Uterus (tissue), 2 donors: ENCODE measurements around the gene CRTC2.

Experiments
- CTCF ChIP-seq, 4 experiments: fragments of 200-600 bp in 2 of 4; fragments of 450-650 bp in 2 of 4; sonication (generic) in 2 of 4; IDR thresholded peaks; one replicate each; pipeline ENCODE4 v1.5.1; 2016 to 2019; ENCODE audit warnings: antibody characterized with exemption in 4 of 4, mild to moderate bottlenecking in 2 of 4, moderate library complexity in 1 of 4
- POLR2A ChIP-seq, 2 donors: fragments of 450-650 bp; IDR thresholded peaks; one replicate each; pipeline ENCODE4 v1.6.1; 2016; ENCODE audit warnings: antibody characterized with exemption in 2 of 2, mild to moderate bottlenecking in 1 of 2, moderate library complexity in 1 of 2

- TF ChIP-seq CTCF (IDR thresholded peaks at IDR 0.05) (no peak), POLR2A (IDR thresholded peaks at IDR 0.05) (no peak)
Measured at GRCh38 chr1:153995202-153995601, 36.8 kb upstream of the CRTC2 start.
